ENCODE results near the gene ZYG11B. TPM values are rescaled to one million over a fixed set of nuclear protein-coding genes. Genes with fewer than 3 reads are reported as not detected.
A peak's percentile ranks its signal among the peaks of the same experiment; 100 is the strongest.
"Not testable (repeated sequence)": the region's sequence is repeated elsewhere in the genome, so short reads cannot be mapped to it uniquely, and the experiment has no call there.

ZYG11B gene
- total RNA-seq, 1 experiment from 2014 or later = 16.2 TPM

DNA sequence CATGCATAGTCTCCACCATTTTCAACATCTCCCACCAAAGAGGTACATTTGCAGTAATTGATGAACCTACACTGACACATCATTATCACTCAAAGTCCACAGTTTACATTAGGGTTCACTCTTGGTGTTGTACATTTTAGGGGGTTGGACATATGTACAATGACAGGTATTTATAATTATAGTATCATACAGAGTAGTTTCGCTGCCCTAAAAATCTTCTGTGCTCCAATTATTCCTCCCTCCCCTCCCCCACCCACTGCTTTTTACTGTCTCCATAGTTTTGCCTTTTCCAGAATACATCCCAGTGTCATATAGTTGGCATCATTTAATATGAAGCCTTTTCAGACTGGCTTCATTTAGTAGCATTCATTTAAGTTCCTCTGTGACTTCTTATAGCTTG, 41.7 kb upstream of the ZYG11B start:
- H3K36me3 Mint-ChIP-seq (ENCODE audit: insufficient read depth, unreplicated experiment) = peaks cover 53% of the 10 kb centered on the region
- DNase-seq (ENCODE audit: unreplicated experiment) = no peak
- BruUV-seq (replicated peaks) = no TSS peak
- no peaks in the 10 kb centered on the region for H3K27me3 Mint-ChIP-seq (ENCODE audit: insufficient read depth, unreplicated experiment)
- H3K4me1 Mint-ChIP-seq (ENCODE audit: insufficient read depth, unreplicated experiment) = peaks cover 5% of the 10 kb centered on the region
- H3K27ac Mint-ChIP-seq (ENCODE audit: low read depth, unreplicated experiment) = peak overlapping the region; percentile 75
- TF ChIP-seq, protein P1, sequence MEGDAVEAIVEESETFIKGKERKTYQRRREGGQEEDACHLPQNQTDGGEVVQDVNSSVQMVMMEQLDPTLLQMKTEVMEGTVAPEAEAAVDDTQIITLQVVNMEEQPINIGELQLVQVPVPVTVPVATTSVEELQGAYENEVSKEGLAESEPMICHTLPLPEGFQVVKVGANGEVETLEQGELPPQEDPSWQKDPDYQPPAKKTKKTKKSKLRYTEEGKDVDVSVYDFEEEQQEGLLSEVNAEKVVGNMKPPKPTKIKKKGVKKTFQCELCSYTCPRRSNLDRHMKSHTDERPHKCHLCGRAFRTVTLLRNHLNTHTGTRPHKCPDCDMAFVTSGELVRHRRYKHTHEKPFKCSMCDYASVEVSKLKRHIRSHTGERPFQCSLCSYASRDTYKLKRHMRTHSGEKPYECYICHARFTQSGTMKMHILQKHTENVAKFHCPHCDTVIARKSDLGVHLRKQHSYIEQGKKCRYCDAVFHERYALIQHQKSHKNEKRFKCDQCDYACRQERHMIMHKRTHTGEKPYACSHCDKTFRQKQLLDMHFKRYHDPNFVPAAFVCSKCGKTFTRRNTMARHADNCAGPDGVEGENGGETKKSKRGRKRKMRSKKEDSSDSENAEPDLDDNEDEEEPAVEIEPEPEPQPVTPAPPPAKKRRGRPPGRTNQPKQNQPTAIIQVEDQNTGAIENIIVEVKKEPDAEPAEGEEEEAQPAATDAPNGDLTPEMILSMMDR (IDR thresholded peaks at IDR 0.05; ENCODE audit: unreplicated experiment) = no peak
- CTCF ChIA-PET = interaction anchor here (0.8 to 3.7 kb wide), 2 partner anchors 8 to 16 kb away, joined by 4 to 30 read pairs; no protein-coding TSS in a partner anchor
- H3K4me3 Mint-ChIP-seq (ENCODE audit: unreplicated experiment) = no peak overlapping the region
- POLR2A ChIA-PET = interaction anchor here (0.7 to 5.8 kb wide), 10 partner anchors 8 to 345 kb away, joined by 3 to 40 read pairs (median 4); partner anchors contain the start of genes ORC1, PRPF38A and TUT4
- intact Hi-C loops (cut with micrococcal nuclease) = loop anchor here (10.0 kb wide), 1 partner anchor 250 kb away; no protein-coding TSS in a partner anchor
- H3K9me3 Mint-ChIP-seq (ENCODE audit: unreplicated experiment) = no peaks in the 10 kb centered on the region

DNA sequence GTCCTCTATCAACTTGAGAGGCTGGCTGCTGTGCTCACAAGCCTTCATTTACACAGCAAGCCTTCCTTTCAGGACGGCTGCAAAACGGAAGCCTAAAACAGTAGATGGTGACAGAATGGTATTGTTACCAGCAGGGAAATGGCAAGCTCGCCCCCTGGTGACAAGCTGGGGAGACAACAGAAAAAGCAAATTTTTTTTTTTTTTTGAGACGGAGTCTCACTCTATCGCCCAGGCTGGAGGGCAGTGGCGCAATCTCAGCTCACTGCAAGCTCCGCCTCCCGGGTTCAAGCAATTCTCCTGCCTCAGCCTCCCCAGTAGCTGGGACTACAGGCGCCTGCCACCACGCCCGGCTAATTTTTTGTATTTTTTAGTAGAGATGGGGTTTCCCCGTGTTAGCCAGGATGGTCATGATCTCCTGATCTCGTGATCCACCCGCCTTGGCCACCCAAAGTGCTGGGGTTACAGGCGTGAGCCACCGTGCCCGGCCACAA, 39.9 kb upstream of the ZYG11B start:
- intact Hi-C loops (cut with micrococcal nuclease) = loop anchor here (1.0 to 10.0 kb wide), 6 partner anchors 134 to 789 kb away; partner anchors contain the start of genes CC2D1B, ORC1 and PRPF38A
- not testable (repeated sequence) for H3K4me1 Mint-ChIP-seq (ENCODE audit: insufficient read depth, unreplicated experiment); H3K9me3 Mint-ChIP-seq (ENCODE audit: unreplicated experiment); H3K4me3 Mint-ChIP-seq (ENCODE audit: unreplicated experiment); BruUV-seq (replicated peaks); H3K27me3 Mint-ChIP-seq (ENCODE audit: insufficient read depth, unreplicated experiment)
- DNase-seq (ENCODE audit: unreplicated experiment) = peak; percentile 74
- POLR2A ChIA-PET = interaction anchor here (0.6 to 5.8 kb wide), 14 partner anchors 11 to 321 kb away, joined by 3 to 40 read pairs (median 4); partner anchors contain the start of genes CC2D1B, ORC1, PRPF38A and TUT4
- Mint-ChIP-seq H3K27ac (ENCODE audit: low read depth, unreplicated experiment) (peak overlapping the region; percentile 46), H3K36me3 (ENCODE audit: insufficient read depth, unreplicated experiment) (peaks cover 68% of the 10 kb centered on the region)
- TF ChIP-seq, protein P1 (IDR thresholded peaks at IDR 0.05; ENCODE audit: unreplicated experiment) = peak; percentile 73
- CTCF ChIA-PET = interaction anchor here (0.6 to 3.7 kb wide), 33 partner anchors 10 to 1078 kb away, joined by 3 to 30 read pairs (median 4); partner anchors contain the start of gene COA7

DNA sequence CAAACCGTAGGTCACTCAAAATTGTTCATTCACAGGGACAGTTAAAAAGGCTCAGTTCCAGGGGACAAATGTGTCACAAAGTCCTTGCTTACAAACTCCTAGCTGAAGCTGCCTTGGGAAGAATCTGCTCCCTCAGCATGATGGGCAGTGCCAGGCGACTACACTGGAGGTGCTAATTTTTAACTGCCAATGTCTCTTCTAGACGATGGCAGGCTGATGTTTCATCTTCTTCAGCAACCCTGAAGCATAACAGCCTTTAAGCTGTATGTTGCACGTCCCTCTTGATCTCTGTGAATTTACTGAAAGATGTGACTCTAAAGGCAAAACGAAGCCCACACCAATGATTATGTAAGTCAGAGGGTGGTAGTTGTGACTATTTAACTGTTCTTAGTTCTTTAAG, 39.4 kb upstream of the ZYG11B start:
- POLR2A ChIA-PET = interaction anchor here (0.6 to 5.8 kb wide), 12 partner anchors 10 to 282 kb away, joined by 3 to 40 read pairs (median 4); partner anchors contain the start of genes ORC1, PRPF38A and TUT4
- no peaks in the 10 kb centered on the region for H3K27me3 Mint-ChIP-seq (ENCODE audit: insufficient read depth, unreplicated experiment)

DNA sequence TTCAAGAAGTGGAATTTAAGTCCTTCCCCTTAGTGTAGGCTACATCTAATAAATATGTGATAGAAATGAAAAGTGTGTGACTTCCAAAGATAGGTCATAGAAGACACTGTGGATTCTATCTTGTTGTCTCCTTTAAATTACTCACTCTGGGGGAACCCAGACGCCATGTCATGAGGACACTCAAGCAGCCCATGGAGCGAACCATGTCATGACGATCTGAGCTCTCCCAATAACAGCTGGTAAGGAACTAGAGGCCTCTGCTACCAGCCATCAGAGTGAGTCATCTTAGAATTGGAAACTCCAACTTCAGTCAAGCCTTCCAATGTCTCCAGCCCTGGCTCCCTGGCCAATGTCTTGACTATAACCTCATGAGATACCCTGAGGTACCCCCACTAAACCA, 34.4 kb upstream of the ZYG11B start:
- CTCF ChIA-PET = interaction anchor here (0.6 kb wide), 1 partner anchor 198 kb away, joined by 3 read pairs; no protein-coding TSS in a partner anchor
- Mint-ChIP-seq H3K9me3 (ENCODE audit: unreplicated experiment) (no peaks in the 10 kb centered on the region), H3K27me3 (ENCODE audit: insufficient read depth, unreplicated experiment) (no peaks in the 10 kb centered on the region), H3K4me1 (ENCODE audit: insufficient read depth, unreplicated experiment) (peaks cover 8% of the 10 kb centered on the region), H3K36me3 (ENCODE audit: insufficient read depth, unreplicated experiment) (peaks cover 89% of the 10 kb centered on the region), H3K27ac (ENCODE audit: low read depth, unreplicated experiment) (no peak overlapping the region), H3K4me3 (ENCODE audit: unreplicated experiment) (no peak overlapping the region)
- no peak for DNase-seq (ENCODE audit: unreplicated experiment)
- BruUV-seq (replicated peaks) = no TSS peak
- TF ChIP-seq, protein P1 (IDR thresholded peaks at IDR 0.05; ENCODE audit: unreplicated experiment) = no peak
- intact Hi-C loops (cut with micrococcal nuclease) = no loop called here
- POLR2A ChIA-PET = interaction anchor here (0.7 kb wide), 1 partner anchor 722 kb away, joined by 3 read pairs; no protein-coding TSS in a partner anchor

More for the DNA sequence above, 39.4 kb upstream of the ZYG11B start:
- TSS peak; percentile 15 for BruUV-seq (replicated peaks)
- Mint-ChIP-seq H3K4me3 (ENCODE audit: unreplicated experiment) (no peak overlapping the region), H3K9me3 (ENCODE audit: unreplicated experiment) (no peaks in the 10 kb centered on the region), H3K4me1 (ENCODE audit: insufficient read depth, unreplicated experiment) (peaks cover 5% of the 10 kb centered on the region), H3K27ac (ENCODE audit: low read depth, unreplicated experiment) (no peak overlapping the region), H3K36me3 (ENCODE audit: insufficient read depth, unreplicated experiment) (peaks cover 74% of the 10 kb centered on the region)
- no peak for DNase-seq (ENCODE audit: unreplicated experiment)
- intact Hi-C loops (cut with micrococcal nuclease) = loop anchor here (1.0 to 10.0 kb wide), 6 partner anchors 135 to 790 kb away; partner anchors contain the start of genes CC2D1B, ORC1 and PRPF38A
- TF ChIP-seq, protein P1 (IDR thresholded peaks at IDR 0.05; ENCODE audit: unreplicated experiment) = no peak
- CTCF ChIA-PET = interaction anchor here (0.7 to 3.7 kb wide), 26 partner anchors 11 to 500 kb away, joined by 3 to 30 read pairs (median 4); no protein-coding TSS in a partner anchor
